GM12878 (cell line): ENCODE results near the gene KIZ.

Experiments used
- BRCA1 ChIP-seq: IDR thresholded peaks from 2 replicates; pipeline ENCODE4 v1.6.1; 2011; ENCODE audit warnings: low read depth, low read length, improper control_type of control experiment
- CEBPB ChIP-seq, 2 experiments: fragments of 150-350 bp in 1 of 2; IDR thresholded peaks; 2 replicates each; pipeline ENCODE4 v1.6.1; 2012 to 2014; ENCODE audit warnings: low read depth in 2 of 2, low read length in 2 of 2, borderline replicate concordance in 1 of 2, inconsistent platforms in 1 of 2
- CREB1 ChIP-seq: IDR thresholded peaks from 2 replicates; pipeline ENCODE4 v1.6.1; 2012; ENCODE audit warnings: low read depth, mild to moderate bottlenecking, inconsistent platforms
- EZH2 ChIP-seq: IDR thresholded peaks from 2 replicates; pipeline ENCODE4 v1.6.1; 2012; ENCODE audit warnings: low read depth, mild to moderate bottlenecking, control low read depth, inconsistent platforms, low read length, borderline replicate concordance; ENCODE audit not compliant: control insufficient read depth
- HDAC2 ChIP-seq: fragments of 200-600 bp; sonication (generic); IDR thresholded peaks from 2 replicates; pipeline ENCODE4 v1.6.1; 2017
- MEF2A ChIP-seq: IDR thresholded peaks from 2 replicates; pipeline ENCODE4 v1.6.1; 2011; ENCODE audit warnings: low read depth, mild to moderate bottlenecking, low read length, moderate library complexity; ENCODE audit not compliant: insufficient read depth
- NFIC ChIP-seq: IDR thresholded peaks from 2 replicates; pipeline ENCODE4 v1.6.1; 2012; ENCODE audit warnings: low read depth, mild to moderate bottlenecking, inconsistent platforms, low read length, moderate library complexity
- NFYA ChIP-seq: IDR thresholded peaks from 2 replicates; pipeline ENCODE4 v1.6.1; 2011; ENCODE audit warnings: low read depth, mild to moderate bottlenecking, low read length, improper control_type of control experiment, borderline replicate concordance
- TF ChIP-seq, protein P1 (sequence below): IDR thresholded peaks from 2 replicates; pipeline ENCODE4 v1.6.1; 2012; ENCODE audit warnings: low read depth, low read length, improper control_type of control experiment
- TF ChIP-seq, protein P2 (sequence below), 3 experiments: IDR thresholded peaks in 2 of 3; conservative IDR thresholded peaks in 1 of 3; 2 replicates each; pipeline ENCODE4 v1.5.1; 2011; ENCODE audit warnings: low read depth in 3 of 3, low read length in 3 of 3, mild to moderate bottlenecking in 3 of 3, control low read depth in 2 of 3, moderate library complexity in 2 of 3, inconsistent platforms in 1 of 3, mixed read lengths in 1 of 3; ENCODE audit not compliant: control insufficient read depth in 2 of 3, insufficient read depth in 1 of 3; ENCODE audit errors: extremely low read depth in 1 of 3
- TF ChIP-seq, protein P3 (sequence below): IDR thresholded peaks from 2 replicates; pipeline ENCODE4 v1.6.1; 2012; ENCODE audit warnings: low read length, inconsistent platforms
- TF ChIP-seq, protein P4 (sequence below): fragments of 450-650 bp; IDR thresholded peaks from 2 replicates; pipeline ENCODE4 v1.6.1; 2018; ENCODE audit warnings: borderline replicate concordance, mild to moderate bottlenecking; ENCODE audit not compliant: partially characterized antibody
- TF ChIP-seq, protein P5 (sequence below): fragments of 450-650 bp; IDR thresholded peaks from 2 replicates; pipeline ENCODE4 v1.6.1; 2016; ENCODE audit warnings: mild to moderate bottlenecking, moderate library complexity, borderline replicate concordance

DNA sequence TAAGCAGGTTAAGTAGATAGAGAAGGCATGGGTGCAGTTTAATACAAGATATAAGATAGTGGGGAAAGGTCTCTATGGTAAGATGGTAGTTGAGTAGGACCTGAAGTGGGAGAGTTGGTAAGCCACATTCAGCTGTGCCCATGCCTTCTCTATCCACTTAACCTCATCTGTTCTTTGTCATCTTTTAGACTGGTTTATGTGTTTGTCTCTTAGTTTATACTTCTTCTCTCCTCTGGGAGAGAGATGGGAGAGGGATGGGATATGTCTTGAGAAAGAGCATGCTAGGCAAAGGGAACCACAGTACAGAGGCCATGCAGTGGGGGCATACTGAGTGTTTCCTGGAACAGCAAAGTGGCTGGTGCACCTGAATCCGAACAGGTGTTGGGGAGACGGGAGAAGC, 46.7 kb downstream of the KIZ start:
- TF ChIP-seq, protein P1, sequence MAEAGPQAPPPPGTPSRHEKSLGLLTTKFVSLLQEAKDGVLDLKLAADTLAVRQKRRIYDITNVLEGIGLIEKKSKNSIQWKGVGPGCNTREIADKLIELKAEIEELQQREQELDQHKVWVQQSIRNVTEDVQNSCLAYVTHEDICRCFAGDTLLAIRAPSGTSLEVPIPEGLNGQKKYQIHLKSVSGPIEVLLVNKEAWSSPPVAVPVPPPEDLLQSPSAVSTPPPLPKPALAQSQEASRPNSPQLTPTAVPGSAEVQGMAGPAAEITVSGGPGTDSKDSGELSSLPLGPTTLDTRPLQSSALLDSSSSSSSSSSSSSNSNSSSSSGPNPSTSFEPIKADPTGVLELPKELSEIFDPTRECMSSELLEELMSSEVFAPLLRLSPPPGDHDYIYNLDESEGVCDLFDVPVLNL, result no peak
- TF ChIP-seq NFIC (no peak), CEBPB (IDR thresholded peaks at IDR 0.05; ENCODE audit: borderline replicate concordance in 1 of 2, low read depth in 2 of 2, low read length in 2 of 2) (no peak), EZH2 (no peak), BRCA1 (no peak), NFYA (no peak), CREB1 (no peak), MEF2A (no peak), HDAC2 (no peak)
- TF ChIP-seq, protein P2, sequence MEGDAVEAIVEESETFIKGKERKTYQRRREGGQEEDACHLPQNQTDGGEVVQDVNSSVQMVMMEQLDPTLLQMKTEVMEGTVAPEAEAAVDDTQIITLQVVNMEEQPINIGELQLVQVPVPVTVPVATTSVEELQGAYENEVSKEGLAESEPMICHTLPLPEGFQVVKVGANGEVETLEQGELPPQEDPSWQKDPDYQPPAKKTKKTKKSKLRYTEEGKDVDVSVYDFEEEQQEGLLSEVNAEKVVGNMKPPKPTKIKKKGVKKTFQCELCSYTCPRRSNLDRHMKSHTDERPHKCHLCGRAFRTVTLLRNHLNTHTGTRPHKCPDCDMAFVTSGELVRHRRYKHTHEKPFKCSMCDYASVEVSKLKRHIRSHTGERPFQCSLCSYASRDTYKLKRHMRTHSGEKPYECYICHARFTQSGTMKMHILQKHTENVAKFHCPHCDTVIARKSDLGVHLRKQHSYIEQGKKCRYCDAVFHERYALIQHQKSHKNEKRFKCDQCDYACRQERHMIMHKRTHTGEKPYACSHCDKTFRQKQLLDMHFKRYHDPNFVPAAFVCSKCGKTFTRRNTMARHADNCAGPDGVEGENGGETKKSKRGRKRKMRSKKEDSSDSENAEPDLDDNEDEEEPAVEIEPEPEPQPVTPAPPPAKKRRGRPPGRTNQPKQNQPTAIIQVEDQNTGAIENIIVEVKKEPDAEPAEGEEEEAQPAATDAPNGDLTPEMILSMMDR (IDR thresholded peaks at IDR 0.05 in 2 of 3, conservative IDR thresholded peaks at IDR 0.05 in 1 of 3; ENCODE audit: control insufficient read depth in 2 of 3, extremely low read depth in 1 of 3, insufficient read depth in 1 of 3, low read depth in 3 of 3, low read length in 3 of 3), result no peak
- TF ChIP-seq, protein P3, sequence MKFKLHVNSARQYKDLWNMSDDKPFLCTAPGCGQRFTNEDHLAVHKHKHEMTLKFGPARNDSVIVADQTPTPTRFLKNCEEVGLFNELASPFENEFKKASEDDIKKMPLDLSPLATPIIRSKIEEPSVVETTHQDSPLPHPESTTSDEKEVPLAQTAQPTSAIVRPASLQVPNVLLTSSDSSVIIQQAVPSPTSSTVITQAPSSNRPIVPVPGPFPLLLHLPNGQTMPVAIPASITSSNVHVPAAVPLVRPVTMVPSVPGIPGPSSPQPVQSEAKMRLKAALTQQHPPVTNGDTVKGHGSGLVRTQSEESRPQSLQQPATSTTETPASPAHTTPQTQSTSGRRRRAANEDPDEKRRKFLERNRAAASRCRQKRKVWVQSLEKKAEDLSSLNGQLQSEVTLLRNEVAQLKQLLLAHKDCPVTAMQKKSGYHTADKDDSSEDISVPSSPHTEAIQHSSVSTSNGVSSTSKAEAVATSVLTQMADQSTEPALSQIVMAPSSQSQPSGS, result no peak
- TF ChIP-seq, protein P4, sequence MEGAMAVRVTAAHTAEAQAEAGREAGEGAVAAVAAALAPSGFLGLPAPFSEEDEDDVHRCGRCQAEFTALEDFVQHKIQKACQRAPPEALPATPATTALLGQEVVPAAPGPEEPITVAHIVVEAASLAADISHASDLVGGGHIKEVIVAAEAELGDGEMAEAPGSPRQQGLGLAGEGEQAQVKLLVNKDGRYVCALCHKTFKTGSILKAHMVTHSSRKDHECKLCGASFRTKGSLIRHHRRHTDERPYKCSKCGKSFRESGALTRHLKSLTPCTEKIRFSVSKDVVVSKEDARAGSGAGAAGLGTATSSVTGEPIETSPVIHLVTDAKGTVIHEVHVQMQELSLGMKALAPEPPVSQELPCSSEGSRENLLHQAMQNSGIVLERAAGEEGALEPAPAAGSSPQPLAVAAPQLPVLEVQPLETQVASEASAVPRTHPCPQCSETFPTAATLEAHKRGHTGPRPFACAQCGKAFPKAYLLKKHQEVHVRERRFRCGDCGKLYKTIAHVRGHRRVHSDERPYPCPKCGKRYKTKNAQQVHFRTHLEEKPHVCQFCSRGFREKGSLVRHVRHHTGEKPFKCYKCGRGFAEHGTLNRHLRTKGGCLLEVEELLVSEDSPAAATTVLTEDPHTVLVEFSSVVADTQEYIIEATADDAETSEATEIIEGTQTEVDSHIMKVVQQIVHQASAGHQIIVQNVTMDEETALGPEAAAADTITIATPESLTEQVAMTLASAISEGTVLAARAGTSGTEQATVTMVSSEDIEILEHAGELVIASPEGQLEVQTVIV, result no peak
- TF ChIP-seq, protein P5, sequence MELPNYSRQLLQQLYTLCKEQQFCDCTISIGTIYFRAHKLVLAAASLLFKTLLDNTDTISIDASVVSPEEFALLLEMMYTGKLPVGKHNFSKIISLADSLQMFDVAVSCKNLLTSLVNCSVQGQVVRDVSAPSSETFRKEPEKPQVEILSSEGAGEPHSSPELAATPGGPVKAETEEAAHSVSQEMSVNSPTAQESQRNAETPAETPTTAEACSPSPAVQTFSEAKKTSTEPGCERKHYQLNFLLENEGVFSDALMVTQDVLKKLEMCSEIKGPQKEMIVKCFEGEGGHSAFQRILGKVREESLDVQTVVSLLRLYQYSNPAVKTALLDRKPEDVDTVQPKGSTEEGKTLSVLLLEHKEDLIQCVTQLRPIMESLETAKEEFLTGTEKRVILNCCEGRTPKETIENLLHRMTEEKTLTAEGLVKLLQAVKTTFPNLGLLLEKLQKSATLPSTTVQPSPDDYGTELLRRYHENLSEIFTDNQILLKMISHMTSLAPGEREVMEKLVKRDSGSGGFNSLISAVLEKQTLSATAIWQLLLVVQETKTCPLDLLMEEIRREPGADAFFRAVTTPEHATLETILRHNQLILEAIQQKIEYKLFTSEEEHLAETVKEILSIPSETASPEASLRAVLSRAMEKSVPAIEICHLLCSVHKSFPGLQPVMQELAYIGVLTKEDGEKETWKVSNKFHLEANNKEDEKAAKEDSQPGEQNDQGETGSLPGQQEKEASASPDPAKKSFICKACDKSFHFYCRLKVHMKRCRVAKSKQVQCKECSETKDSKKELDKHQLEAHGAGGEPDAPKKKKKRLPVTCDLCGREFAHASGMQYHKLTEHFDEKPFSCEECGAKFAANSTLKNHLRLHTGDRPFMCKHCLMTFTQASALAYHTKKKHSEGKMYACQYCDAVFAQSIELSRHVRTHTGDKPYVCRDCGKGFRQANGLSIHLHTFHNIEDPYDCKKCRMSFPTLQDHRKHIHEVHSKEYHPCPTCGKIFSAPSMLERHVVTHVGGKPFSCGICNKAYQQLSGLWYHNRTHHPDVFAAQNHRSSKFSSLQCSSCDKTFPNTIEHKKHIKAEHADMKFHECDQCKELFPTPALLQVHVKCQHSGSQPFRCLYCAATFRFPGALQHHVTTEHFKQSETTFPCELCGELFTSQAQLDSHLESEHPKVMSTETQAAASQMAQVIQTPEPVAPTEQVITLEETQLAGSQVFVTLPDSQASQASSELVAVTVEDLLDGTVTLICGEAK, result no peak
